ENCODE measurements around the gene FLT3. TPM values are rescaled to one million over a fixed set of nuclear protein-coding genes. Genes with fewer than 3 reads are reported as not detected.

The FLT3 gene
- total and polyA plus RNA-seq, 10 of the 15 experiments (the other 5 are each of a cell fraction or from before 2014, with no cell fraction given): 0.04 to 0.19 (median 0.11) TPM; not detected in 1

DNA sequence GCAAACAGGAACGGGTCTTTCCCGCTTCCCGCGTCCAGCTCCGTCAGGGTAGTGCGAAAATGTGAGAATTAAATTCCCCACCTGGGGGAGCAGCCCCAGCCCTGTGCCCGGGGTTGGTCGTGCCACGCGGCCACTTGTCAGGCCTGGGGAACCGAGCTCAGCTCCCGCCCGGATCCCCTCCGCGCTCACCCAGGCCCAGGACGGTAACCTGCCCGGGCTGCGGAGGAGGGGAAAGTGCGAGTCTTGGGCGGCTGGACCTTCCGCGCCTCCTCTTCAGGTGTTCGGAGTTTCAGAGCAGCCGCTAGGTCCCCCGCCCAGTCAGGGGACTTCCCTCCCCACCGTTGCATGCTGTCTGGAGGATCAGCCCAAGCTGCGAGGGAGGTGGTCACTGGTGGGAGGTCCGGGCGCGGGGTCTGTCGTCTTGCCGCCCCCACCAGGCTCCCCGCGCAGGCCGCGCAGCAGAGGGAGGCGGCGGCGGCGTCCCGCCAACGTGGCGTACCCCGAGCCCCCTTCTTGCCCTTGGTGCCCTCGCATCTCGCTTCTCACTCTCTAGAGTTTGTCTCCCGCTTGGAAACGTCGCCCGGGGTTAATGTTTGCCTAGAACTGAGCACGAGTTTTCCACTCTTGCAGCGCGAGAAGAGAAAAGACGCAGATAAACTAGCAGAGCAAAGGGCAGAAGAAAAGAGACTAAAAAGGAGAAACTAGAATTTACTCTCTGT lies 119.9 kb downstream of the FLT3 start:
- no peak for FAIRE-seq

More for the DNA sequence above, 119.9 kb downstream of the FLT3 start:
- H3K4me1 ChIP-seq (ENCODE audit: control insufficient read depth, insufficient read depth, low read length): no peaks in the 10 kb centered on the region
- DNase-seq (ENCODE audit: low read depth, low spot score) (no peak), ATAC-seq (no peak)
- RAD21 ChIA-PET (ENCODE audit: unreplicated experiment): interaction anchor here (1.6 kb wide), 1 partner anchor 150 kb away, joined by 5 read pairs; no protein-coding TSS in a partner anchor
- H3K36me3 ChIP-seq (ENCODE audit: control insufficient read depth in 2 of 2, insufficient read depth in 2 of 2, low read length in 1 of 2): no peaks in the 10 kb centered on the region
- intact Hi-C loops (cut with micrococcal nuclease; ENCODE audit: unreplicated experiment) (loop anchor here (10.0 kb wide), 1 partner anchor 996 kb away; no protein-coding TSS in a partner anchor), in situ Hi-C loops (cut with MboI) (loop anchor here (5.0 to 10.0 kb wide), 4 partner anchors 153 to 996 kb away; no protein-coding TSS in a partner anchor)
- H3K4me3 ChIP-seq: no peak overlapping the region
- H2AFZ ChIP-seq (ENCODE audit: control insufficient read depth, low read depth, low read length): no peak overlapping the region
- SMC1A ChIA-PET (ENCODE audit: uncharacterized antibody, unreplicated experiment): no interaction called here
- POLR2A ChIA-PET: no interaction called here
- H4K20me1 ChIP-seq (ENCODE audit: control insufficient read depth, insufficient read depth): no peaks in the 10 kb centered on the region
- no peaks in the 10 kb centered on the region for H3K9me3 ChIP-seq (replicated peaks; ENCODE audit: control insufficient read depth, insufficient read depth, low read length)
- 31% methylated on average over 48 of the region's 54 CpGs for WGBS (ENCODE audit: insufficient coverage, insufficient replicate concordance, low lambda C conversion rate, missing lambda C conversion rate)
- H3K4me2 ChIP-seq (ENCODE audit: control insufficient read depth, insufficient read depth): no peak overlapping the region
- CTCF ChIA-PET: interaction anchor here (1.4 to 9.6 kb wide), 2 partner anchors 22 to 152 kb away, joined by 3 to 238 read pairs; no protein-coding TSS in a partner anchor
- no peak for TF ChIP-seq RUNX3 (IDR thresholded peaks at IDR 0.05; ENCODE audit: low read length)
- no peak for TF ChIP-seq SP1 (IDR thresholded peaks at IDR 0.05; ENCODE audit: low read depth, low read length)
- no peak for TF ChIP-seq SUZ12 (IDR thresholded peaks at IDR 0.05; ENCODE audit: unreplicated experiment)
- no peak for TF ChIP-seq ZNF207 (IDR thresholded peaks at IDR 0.05; ENCODE audit: borderline replicate concordance)
- TF ChIP-seq LARP7 (IDR thresholded peaks at IDR 0.05): no peak
- no peak for TF ChIP-seq HDAC2 (IDR thresholded peaks at IDR 0.05)
- no peak for TF ChIP-seq HDGF (IDR thresholded peaks at IDR 0.05)
- TF ChIP-seq, protein P1, sequence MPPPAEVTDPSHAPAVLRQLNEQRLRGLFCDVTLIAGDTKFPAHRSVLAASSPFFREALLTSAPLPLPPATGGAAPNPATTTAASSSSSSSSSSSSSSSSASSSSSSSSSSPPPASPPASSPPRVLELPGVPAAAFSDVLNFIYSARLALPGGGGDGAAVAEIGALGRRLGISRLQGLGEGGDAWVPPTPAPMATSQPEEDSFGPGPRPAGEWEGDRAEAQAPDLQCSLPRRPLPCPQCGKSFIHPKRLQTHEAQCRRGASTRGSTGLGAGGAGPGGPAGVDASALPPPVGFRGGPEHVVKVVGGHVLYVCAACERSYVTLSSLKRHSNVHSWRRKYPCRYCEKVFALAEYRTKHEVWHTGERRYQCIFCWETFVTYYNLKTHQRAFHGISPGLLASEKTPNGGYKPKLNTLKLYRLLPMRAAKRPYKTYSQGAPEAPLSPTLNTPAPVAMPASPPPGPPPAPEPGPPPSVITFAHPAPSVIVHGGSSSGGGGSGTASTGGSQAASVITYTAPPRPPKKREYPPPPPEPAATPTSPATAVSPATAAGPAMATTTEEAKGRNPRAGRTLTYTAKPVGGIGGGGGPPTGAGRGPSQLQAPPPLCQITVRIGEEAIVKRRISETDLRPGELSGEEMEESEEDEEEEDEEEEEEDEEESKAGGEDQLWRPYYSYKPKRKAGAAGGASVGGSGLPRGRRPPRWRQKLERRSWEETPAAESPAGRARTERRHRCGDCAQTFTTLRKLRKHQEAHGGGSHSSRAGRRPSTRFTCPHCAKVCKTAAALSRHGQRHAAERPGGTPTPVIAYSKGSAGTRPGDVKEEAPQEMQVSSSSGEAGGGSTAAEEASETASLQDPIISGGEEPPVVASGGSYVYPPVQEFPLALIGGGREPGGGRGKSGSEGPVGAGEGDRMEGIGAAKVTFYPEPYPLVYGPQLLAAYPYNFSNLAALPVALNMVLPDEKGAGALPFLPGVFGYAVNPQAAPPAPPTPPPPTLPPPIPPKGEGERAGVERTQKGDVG (CRISPR knock-in tag; IDR thresholded peaks at IDR 0.05): no peak
- H3K27ac ChIP-seq (ENCODE audit: control insufficient read depth, insufficient read depth): no peak overlapping the region
- no peaks in the 10 kb centered on the region for H3K79me2 ChIP-seq (ENCODE audit: control insufficient read depth, insufficient read depth, low read length)
- H3K27me3 ChIP-seq (replicated peaks in 1 of 2; ENCODE audit: control insufficient read depth in 2 of 2, insufficient read depth in 2 of 2, low read length in 1 of 2): peaks cover 26 to 39% of the 10 kb centered on the region in 2 experiments
- no TSS peak for BruUV-seq (replicated peaks)
- no peak overlapping the region for H3K9ac ChIP-seq (ENCODE audit: control insufficient read depth, insufficient read depth, low read length)
